ENCODE data around the gene SORCS2.
"Not testable (repeated sequence)": the region's sequence is repeated elsewhere in the genome, so short reads cannot be mapped to it uniquely, and the experiment has no call there.

The SORCS2 gene

GRCh38 chr4:7160439-7160838, 31.9 kb upstream of the SORCS2 start:
- DNase-seq (ENCODE audit: low read depth in 2 of 2) = no peak

DNA sequence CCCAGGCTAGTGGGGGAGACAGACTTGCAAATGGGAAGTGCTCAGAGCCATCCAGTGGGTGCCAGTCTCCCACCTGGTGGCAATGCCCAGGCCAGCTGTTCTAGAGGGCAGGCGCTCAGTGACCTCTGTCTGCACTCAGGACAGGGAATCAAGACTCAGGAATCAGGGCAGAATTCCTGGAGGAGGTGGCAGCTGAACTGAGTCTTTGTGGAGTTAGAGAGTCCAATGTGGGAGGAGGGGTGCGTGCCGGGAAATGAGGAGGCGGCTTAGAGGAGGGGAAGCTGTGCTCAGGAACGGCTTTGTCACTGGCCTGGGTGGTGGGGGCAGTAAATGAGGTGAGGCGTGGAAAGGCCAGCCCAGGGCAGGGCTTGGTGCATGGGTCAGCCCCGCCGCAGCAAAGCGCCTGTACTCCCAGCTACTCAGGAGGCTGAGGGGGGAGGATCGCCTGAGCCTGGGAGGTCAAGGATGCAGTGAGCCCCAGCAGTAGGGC, 31.3 kb upstream of the SORCS2 start:
- DNase-seq (ENCODE audit: low read depth in 2 of 2) = no peak

GRCh38 chr4:7161721-7162214, 30.6 kb upstream of the SORCS2 start:
- DNase-seq (ENCODE audit: low read depth in 2 of 2) = no peak

DNA sequence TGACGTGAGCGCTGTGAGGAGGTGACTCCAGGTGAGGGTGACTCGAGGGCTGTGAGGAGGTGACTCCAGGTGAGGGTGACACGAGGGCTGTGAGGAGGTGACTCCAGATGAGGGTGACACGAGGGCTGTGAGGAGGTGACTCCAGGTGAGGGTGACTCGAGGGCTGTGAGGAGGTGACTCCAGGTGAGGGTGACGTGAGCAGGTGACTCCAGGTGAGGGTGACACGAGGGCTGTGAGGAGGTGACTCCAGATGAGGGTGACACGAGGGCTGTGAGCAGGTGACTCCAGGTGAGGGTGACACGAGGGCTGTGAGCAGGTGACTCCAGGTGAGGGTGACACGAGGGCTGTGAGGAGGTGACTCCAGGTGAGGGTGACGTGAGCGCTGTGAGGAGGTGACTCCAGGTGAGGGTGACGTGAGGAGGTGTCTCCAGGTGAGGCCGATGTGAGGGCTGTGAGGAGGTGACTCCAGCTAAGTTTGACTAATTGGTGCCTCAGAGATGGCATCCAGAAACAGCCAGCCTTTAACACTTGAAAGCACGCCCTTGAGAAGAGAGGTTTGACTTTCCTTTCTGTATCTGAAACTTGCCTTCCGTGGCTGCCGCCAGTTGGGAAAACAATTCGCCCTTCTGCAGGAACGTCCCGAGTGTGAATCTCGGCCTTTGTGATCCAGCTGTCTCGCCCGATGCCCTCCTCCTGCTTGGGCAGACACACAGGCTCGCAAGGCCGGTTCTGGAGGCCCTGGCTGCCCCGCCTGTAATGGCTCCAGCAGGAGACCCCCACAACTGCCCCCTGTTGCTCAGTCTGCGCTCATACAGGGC, 27.1 kb upstream of the SORCS2 start:
- DNase-seq (ENCODE audit: low read depth in 2 of 2) = not testable (repeated sequence)

DNA sequence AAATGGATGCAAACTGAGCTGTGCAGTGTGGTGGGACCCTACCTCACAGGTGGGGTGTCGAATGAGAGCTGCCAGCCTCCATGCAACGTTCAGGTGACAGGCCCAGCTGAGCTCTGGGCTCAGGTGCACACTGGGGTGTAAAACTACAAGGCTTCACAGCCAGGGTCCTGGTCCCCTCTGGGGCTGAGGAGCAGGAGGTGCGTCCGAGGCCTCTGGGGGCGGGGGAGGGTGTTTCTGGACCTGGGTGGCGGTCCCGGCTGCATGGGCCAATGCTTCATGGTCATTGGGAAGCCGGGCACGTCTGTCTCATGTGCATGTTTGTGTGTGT, 26.5 kb upstream of the SORCS2 start:
- no peak for DNase-seq (ENCODE audit: low read depth in 2 of 2)

- no peak for DNase-seq (ENCODE audit: low read depth in 2 of 2)
These were observed 26.1 kb upstream of the SORCS2 start for GRCh38 chr4:7166237-7166636.

DNA sequence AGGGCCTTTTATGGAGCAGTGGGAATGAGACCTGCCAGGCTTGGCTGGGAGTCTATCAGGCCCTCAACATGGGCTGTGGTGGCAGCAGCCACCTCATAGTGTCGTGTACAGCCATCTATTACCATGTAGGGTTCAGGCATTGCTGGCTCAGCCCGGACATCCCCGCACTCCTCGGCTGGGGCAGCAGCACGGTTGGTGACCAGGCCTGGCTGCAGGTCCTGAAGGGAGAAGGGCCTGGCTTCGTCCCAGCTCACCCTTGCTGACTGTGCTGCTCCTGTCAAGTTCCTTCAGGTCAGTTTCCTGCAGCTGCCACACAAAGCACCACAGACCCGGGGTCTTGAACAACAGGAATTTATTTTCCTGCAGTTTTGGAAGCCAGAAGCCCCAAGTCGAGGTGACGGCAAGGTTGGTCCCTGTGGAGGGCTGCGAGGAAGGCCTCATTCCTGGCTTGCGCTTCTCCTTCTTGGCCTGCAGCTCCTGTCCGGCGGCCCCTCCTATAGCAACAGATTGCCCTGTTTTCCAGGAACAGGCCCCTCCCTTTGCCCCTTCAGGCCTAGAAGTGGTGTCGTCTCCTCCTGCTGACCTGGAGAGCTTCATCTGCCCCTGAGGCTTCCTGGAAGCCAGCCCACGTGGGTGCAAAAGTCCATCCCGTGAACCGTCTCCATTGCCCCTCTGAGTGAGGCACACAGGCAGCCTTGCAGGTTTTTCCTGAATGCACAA, 25.2 kb upstream of the SORCS2 start:
- DNase-seq (ENCODE audit: low read depth in 2 of 2) = no peak

DNA sequence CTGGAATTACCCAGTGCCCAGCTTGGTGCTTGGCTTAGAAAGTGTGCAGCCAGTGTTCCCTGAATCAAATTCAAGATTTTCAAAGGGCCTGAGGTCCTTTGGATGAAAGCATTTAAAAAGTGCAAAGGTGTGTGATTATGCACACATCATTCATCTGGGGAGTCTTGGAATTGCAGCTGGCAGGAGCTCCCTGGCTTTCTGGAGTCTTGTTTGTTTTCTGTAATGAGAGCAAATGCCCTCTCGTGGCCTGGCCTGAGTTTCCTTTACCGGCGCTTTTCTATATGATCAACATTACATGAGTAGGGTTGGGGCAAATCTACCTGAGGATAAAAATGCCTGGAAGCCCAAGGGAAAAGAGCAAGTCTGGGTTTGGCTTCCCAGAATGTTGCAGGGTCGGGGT, 24.6 kb upstream of the SORCS2 start:
- no peak for DNase-seq (ENCODE audit: low read depth in 2 of 2)

- no peak for DNase-seq (ENCODE audit: low read depth in 2 of 2)
These were observed 24.2 kb upstream of the SORCS2 start for GRCh38 chr4:7168106-7168505.

- no peak for DNase-seq (ENCODE audit: low read depth in 2 of 2)
These were observed 23.2 kb upstream of the SORCS2 start for GRCh38 chr4:7169134-7169533.

- no peak for DNase-seq (ENCODE audit: low read depth in 2 of 2)
These were observed 22.3 kb upstream of the SORCS2 start for GRCh38 chr4:7170012-7170411.

DNA sequence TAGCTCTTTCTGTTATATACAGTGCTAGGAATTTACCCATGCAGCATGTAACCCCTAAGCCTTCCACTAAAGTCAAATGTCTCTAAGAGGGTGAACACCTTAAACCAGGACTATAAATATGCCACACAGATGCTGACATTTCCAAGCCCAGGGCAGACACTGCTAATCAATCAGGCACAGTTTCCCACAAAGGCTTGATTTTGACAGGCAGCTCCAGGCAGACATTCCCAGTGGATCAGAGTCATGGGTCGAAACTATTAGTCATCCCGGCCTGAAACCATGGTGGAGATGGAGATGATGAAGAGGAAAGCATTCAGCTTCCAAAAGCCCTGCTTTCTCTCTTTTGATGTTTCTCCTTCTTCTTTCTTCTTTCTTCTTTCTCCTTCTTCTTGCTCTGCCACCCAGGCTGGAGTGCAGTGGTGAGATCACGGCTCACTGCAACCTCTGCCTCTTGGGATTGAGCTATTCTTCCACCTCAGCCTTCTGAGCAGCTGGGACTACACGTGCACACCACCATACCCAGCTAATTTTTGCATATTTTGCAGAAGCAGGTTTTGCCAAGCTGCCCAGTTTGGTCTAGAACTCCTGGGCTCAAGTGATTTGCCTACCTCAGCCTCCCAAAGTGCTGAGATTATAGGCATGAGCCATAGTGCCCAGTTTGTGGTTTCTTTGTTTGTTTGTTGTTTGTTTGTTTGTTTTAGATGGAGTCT, 21.0 kb upstream of the SORCS2 start:
- no peak for DNase-seq (ENCODE audit: low read depth in 2 of 2)

DNA sequence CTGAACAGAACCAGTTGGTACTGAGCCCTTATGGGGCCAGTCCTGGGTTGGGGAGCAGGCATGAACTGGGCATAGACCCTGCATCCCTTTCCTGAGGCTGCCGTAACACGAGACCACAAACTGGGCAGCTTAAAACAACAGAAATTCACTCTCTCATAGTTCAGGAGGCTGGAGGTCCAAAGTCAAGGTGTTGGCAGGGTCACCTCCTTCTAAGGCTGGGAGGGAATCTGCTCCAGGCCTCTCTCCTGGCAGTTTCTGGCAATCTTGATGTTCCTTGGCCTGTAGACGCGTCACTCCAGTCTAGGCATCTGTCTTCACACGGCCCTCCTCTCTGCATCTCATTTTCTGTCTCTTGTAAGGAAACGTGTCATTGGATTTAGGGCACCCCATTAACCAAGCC, 19.8 kb upstream of the SORCS2 start:
- DNase-seq (ENCODE audit: low read depth in 2 of 2) = no peak

- DNase-seq (ENCODE audit: low read depth in 2 of 2) = no peak
These were observed 19.4 kb upstream of the SORCS2 start for GRCh38 chr4:7172946-7173345.

GRCh38 chr4:7173841-7174449, 18.4 kb upstream of the SORCS2 start:
- DNase-seq (ENCODE audit: low read depth in 2 of 2) = no peak

- DNase-seq (ENCODE audit: low read depth in 2 of 2) = no peak
These were observed 13.2 kb upstream of the SORCS2 start for GRCh38 chr4:7179158-7179557.

DNA sequence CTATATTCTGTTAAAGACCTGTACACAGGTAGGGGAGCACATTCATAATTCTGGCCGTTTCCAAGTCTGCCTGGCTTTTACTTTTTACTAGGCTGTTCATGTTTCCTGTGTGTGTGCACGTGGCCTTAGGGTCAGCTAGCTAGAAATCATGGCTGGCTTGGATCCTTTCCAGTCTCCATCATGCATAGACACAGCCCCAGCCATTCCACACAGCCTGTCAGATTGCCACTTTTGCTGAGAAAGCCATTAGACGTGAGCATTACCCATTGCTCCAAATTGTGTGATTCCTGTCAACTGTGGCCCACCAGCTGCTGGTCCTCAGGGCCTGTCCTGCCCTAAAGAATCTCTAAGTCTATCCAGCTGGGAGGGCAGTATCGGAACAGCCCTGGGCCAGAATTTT, 11.4 kb upstream of the SORCS2 start:
- DNase-seq (ENCODE audit: low read depth in 2 of 2) = no peak

DNA sequence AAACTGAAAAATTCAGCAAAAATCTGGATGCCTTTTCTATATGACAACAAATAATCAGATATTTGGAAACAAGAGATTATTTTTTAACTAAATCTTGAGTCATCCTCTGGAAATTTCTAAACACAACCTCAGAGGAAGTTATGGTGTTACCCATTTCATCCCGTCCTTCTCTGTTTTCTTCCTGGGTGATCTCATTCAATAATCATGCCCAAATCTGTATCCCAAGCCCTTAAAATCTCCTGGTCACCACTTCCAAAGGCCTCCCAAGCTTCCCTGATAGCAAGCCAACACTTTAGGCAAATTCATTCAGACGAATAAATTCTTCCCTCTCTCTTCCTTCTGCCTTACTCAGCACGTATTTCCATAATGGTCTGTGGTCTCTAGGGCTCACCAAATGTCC, 9.7 kb upstream of the SORCS2 start:
- no peak for DNase-seq (ENCODE audit: low read depth in 2 of 2)

- peak in 1 of 2 donors; percentile 41 for DNase-seq (ENCODE audit: low read depth in 2 of 2)
These were observed 9.2 kb upstream of the SORCS2 start for GRCh38 chr4:7183161-7183560.

DNA sequence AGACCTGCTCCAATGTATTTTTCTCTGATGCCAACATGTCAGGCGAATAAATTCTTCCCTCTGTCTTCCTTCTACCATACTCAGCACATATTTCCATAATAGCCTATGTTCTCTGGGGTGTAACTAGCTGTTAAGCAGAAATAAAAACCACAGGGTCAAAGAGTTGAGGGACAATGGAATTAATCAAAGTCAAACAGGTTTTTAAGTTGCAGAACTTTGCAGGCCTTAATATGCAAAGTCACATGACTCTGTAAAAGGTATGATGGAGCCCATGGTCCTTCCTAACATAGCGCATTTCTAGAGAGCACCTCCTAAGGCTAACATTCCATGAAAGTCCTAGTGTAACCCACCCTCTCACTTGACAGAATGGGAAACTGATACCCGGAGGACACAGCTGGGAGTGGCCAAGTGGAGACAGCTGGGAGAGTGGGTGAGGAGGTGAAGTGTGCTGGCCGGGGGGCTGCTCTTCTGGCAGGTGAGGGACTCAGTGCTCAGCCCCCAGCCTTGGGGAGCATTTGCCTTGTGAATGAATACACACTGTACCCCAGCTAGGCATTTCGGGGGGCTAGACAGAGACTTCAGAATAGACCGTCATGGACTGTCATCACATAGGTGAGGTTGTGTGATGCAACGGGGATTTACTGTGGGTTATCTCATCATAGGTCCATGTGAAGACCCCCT, 8.4 kb upstream of the SORCS2 start:
- no peak for DNase-seq (ENCODE audit: low read depth in 2 of 2)

- no peak for DNase-seq (ENCODE audit: low read depth in 2 of 2)
These were observed 6.8 kb upstream of the SORCS2 start for GRCh38 chr4:7185487-7186030.
